Liver (tissue), 3 donors: ENCODE results near the gene HSD3B7.
"Not testable (repeated sequence)": the region's sequence is repeated elsewhere in the genome, so short reads cannot be mapped to it uniquely, and the experiment has no call there.

Experiments
- FOXA1 ChIP-seq: IDR thresholded peaks from 2 replicates; pipeline ENCODE4 v1.6.1; 2016; ENCODE audit warnings: antibody characterized with exemption
- GABPA ChIP-seq, 2 donors: IDR thresholded peaks in 1 of 2; conservative IDR thresholded peaks in 1 of 2; 2 replicates each; pipeline ENCODE4 v1.6.1; 2016; ENCODE audit warnings: antibody characterized with exemption in 2 of 2, mild to moderate bottlenecking in 1 of 2, moderate library complexity in 1 of 2
- HNF4A ChIP-seq, 2 donors: conservative IDR thresholded peaks; 2 replicates each; pipeline ENCODE4 v1.6.1; 2016; ENCODE audit warnings: antibody characterized with exemption in 2 of 2, mild to moderate bottlenecking in 2 of 2
- RAD21 ChIP-seq, 2 donors: IDR thresholded peaks; 2 replicates each; pipeline ENCODE4 v1.6.1; 2016; ENCODE audit warnings: antibody characterized with exemption in 2 of 2, mild to moderate bottlenecking in 2 of 2
- RXRA ChIP-seq, 2 donors: IDR thresholded peaks; 2 replicates each; pipeline ENCODE4 v1.6.1; 2017 to 2018; ENCODE audit warnings: antibody characterized with exemption in 2 of 2, mild to moderate bottlenecking in 1 of 2
- SP1 ChIP-seq: IDR thresholded peaks from 2 replicates; pipeline ENCODE4 v1.6.1; 2018; ENCODE audit warnings: antibody characterized with exemption, mild to moderate bottlenecking
- TAF1 ChIP-seq: conservative IDR thresholded peaks from 2 replicates; pipeline ENCODE4 v1.6.1; 2016; ENCODE audit warnings: antibody characterized with exemption, mild to moderate bottlenecking
- YY1 ChIP-seq: IDR thresholded peaks from 2 replicates; pipeline ENCODE4 v1.6.1; 2016; ENCODE audit warnings: antibody characterized with exemption, mild to moderate bottlenecking
- TF ChIP-seq, protein P1 (sequence below): fragments of 150-350 bp; IDR thresholded peaks from 2 replicates; pipeline ENCODE4 v1.5.1; 2017; ENCODE audit warnings: improper control_type of control experiment, low read depth, low read length; ENCODE audit not compliant: missing input control
- TF ChIP-seq, protein P2 (sequence below): IDR thresholded peaks from 2 replicates; pipeline ENCODE4 v1.6.1; 2016; ENCODE audit warnings: antibody characterized with exemption
- TF ChIP-seq, protein P3 (sequence below): IDR thresholded peaks from 2 replicates; pipeline ENCODE4 v1.6.1; 2016; ENCODE audit warnings: antibody characterized with exemption, mild to moderate bottlenecking
- TF ChIP-seq, protein P4 (sequence below): IDR thresholded peaks from 2 replicates; pipeline ENCODE4 v1.6.1; 2016; ENCODE audit warnings: antibody characterized with exemption
- donor health status: healthy.
- donor health status: healthy.

DNA sequence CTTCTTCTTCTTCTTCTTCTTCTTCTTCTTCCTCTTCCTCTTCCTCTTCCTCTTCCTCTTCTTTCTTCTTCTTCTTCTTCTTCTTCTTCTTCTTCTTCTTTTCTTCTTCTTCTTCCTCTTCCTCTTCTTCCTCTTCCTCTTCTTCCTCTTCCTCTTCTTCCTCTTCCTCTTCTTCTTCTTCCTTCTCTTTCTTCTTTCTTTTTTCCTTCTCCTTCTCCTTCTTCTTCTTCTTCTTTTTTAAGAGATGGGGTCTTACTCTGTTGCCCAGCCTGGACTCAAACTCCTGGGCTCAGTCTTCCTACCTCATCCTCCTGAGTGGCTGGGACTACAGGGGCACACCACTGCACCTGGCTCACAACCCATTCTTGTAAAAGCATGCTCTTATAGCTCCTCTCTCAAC is 28.3 kb downstream of the HSD3B7 start:
- not testable (repeated sequence) for TF ChIP-seq TAF1; SP1; RAD21 (IDR thresholded peaks at IDR 0.05); FOXA1; YY1; HNF4A (conservative IDR thresholded peaks at IDR 0.05); RXRA (IDR thresholded peaks at IDR 0.05); GABPA (IDR thresholded peaks at IDR 0.05 in 1 of 2, conservative IDR thresholded peaks at IDR 0.05 in 1 of 2)
- TF ChIP-seq, protein P1, sequence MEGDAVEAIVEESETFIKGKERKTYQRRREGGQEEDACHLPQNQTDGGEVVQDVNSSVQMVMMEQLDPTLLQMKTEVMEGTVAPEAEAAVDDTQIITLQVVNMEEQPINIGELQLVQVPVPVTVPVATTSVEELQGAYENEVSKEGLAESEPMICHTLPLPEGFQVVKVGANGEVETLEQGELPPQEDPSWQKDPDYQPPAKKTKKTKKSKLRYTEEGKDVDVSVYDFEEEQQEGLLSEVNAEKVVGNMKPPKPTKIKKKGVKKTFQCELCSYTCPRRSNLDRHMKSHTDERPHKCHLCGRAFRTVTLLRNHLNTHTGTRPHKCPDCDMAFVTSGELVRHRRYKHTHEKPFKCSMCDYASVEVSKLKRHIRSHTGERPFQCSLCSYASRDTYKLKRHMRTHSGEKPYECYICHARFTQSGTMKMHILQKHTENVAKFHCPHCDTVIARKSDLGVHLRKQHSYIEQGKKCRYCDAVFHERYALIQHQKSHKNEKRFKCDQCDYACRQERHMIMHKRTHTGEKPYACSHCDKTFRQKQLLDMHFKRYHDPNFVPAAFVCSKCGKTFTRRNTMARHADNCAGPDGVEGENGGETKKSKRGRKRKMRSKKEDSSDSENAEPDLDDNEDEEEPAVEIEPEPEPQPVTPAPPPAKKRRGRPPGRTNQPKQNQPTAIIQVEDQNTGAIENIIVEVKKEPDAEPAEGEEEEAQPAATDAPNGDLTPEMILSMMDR: not testable (repeated sequence)
- TF ChIP-seq, protein P2, sequence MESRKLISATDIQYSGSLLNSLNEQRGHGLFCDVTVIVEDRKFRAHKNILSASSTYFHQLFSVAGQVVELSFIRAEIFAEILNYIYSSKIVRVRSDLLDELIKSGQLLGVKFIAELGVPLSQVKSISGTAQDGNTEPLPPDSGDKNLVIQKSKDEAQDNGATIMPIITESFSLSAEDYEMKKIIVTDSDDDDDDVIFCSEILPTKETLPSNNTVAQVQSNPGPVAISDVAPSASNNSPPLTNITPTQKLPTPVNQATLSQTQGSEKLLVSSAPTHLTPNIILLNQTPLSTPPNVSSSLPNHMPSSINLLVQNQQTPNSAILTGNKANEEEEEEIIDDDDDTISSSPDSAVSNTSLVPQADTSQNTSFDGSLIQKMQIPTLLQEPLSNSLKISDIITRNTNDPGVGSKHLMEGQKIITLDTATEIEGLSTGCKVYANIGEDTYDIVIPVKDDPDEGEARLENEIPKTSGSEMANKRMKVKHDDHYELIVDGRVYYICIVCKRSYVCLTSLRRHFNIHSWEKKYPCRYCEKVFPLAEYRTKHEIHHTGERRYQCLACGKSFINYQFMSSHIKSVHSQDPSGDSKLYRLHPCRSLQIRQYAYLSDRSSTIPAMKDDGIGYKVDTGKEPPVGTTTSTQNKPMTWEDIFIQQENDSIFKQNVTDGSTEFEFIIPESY: not testable (repeated sequence)
- TF ChIP-seq, protein P3, sequence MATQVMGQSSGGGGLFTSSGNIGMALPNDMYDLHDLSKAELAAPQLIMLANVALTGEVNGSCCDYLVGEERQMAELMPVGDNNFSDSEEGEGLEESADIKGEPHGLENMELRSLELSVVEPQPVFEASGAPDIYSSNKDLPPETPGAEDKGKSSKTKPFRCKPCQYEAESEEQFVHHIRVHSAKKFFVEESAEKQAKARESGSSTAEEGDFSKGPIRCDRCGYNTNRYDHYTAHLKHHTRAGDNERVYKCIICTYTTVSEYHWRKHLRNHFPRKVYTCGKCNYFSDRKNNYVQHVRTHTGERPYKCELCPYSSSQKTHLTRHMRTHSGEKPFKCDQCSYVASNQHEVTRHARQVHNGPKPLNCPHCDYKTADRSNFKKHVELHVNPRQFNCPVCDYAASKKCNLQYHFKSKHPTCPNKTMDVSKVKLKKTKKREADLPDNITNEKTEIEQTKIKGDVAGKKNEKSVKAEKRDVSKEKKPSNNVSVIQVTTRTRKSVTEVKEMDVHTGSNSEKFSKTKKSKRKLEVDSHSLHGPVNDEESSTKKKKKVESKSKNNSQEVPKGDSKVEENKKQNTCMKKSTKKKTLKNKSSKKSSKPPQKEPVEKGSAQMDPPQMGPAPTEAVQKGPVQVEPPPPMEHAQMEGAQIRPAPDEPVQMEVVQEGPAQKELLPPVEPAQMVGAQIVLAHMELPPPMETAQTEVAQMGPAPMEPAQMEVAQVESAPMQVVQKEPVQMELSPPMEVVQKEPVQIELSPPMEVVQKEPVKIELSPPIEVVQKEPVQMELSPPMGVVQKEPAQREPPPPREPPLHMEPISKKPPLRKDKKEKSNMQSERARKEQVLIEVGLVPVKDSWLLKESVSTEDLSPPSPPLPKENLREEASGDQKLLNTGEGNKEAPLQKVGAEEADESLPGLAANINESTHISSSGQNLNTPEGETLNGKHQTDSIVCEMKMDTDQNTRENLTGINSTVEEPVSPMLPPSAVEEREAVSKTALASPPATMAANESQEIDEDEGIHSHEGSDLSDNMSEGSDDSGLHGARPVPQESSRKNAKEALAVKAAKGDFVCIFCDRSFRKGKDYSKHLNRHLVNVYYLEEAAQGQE: not testable (repeated sequence)
- TF ChIP-seq, protein P4, sequence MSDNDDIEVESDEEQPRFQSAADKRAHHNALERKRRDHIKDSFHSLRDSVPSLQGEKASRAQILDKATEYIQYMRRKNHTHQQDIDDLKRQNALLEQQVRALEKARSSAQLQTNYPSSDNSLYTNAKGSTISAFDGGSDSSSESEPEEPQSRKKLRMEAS: not testable (repeated sequence)
